GM12892 (cell line): ENCODE data around the gene CPZ.

Source experiments
- POLR2A ChIP-seq: IDR thresholded peaks from 2 replicates; pipeline ENCODE4 v1.6.1; 2011; ENCODE audit warnings: low read depth, low read length, control low read depth
- POLR2AphosphoS5 ChIP-seq: IDR thresholded peaks from 2 replicates; pipeline ENCODE4 v1.6.1; 2011; ENCODE audit warnings: low read depth, low read length, control low read depth
- TAF1 ChIP-seq: IDR thresholded peaks from 2 replicates; pipeline ENCODE4 v1.6.1; 2011; ENCODE audit warnings: low read depth, mild to moderate bottlenecking, control low read depth, low read length, borderline replicate concordance

GRCh38 chr4:8608714-8609391, 16.3 kb downstream of the CPZ start:
- no peak for TF ChIP-seq POLR2A
- no peak for TF ChIP-seq POLR2AphosphoS5
- no peak for TF ChIP-seq TAF1
